TTC549 (cell line): ENCODE data around the gene FIBP.
A peak's percentile ranks its signal among the peaks of the same experiment; 100 is the strongest.

Source experiments
- FAIRE-seq: peaks from 2 replicates; lab custom pipeline; 2012; peaks lifted over from hg19 to GRCh38; lab: Jason Lieb, UNC

FIBP gene

DNA sequence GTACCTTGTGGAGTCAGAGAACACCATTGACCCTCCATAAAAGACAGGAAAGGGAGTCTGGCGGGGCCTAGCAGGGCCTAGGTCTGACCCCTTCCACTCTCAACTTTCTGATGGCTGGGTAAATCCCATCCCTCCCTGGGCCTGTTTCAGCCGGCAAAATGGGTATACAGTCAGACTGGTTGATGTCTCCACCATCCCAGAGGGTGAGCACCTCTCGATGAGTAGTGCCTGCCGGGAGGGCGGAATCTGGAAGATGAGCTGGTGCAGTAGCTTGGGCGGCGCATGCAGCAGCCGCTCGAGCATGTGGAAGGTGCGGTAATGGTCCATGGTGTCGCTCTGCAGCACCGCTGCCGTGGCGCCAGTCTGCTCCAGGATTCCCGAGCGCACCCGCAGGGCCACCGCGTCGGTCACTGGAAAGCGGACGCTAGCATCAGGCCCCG is 528 bp downstream of the FIBP start:
- FAIRE-seq = no peak

DNA sequence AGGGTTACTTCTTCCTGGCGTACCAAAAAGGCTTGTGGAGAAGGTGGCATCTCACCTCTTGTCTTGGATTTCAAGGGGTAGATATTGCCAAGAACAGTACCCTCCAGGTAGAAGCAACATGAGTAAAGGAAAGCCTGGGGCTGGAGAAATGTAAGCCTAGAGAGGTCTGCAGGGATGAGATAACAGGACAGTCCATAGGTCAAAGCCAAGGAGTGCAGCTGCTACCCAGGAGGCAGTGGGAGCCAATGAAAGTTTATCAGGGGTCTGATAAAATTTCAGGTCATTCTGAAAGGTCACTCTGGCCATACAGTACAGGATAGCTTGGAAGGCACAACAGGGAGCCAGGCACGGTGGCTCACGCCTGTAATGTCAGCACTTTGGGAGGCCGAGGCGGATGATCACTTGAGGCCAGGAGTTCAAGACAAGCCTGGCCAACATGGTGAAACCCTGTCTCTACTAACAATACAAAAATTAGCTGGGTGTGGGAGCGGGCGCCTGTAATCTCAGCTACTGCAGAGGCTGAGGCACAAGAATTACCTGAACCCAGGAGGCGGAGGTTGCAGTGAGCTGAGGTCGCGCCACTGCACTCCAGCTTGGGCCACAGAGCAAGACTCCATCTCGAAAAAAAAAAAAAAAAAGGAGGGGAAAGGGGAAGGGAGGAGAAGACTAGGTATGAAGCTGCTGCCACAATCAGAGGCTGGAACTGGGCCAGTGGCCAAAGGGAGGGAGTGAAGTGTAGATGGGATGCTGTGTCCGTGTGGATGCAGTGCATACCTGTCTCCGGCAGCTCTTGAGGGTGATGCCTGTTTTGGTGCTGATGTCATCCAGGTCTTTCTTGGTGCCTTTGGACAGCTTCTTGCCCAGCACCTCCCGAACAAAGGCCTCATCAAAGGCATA is 1.2 kb downstream of the FIBP start:
- no peak for FAIRE-seq

DNA sequence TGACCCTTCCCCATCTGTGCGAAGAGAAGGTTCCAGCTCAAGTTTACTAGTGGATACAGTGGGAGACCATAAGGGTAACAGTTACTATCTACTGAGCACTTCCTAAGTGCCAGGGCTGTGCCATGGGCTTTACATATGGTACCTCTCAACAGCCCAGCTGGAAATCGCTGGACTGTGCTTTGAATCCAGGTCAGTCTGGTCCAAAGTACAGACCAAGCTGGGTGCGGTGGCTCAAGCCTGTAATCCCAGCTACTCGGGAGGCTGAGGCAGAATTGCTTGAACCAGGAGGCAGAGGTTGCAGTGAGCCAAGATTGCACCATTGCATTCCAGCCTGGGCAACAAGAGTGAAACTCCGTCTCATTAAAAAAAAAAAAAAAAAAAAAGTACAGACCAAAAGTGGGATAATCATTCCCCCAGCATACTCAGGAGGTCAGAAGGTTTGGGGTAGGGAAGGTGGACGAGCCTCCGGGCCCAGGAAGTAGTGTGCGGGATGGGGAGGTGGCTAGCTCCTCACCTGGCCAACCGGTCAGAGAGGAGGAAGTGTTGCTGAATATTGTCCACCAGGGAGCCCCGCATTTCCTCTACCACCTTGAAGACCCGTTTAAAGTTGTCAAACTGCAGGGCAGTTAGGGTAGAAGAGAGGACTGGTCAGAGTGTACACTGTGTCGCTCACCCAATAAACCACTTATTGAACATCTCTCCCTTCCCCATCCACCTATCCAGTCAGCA is 2.3 kb downstream of the FIBP start:
- FAIRE-seq = no peak

DNA sequence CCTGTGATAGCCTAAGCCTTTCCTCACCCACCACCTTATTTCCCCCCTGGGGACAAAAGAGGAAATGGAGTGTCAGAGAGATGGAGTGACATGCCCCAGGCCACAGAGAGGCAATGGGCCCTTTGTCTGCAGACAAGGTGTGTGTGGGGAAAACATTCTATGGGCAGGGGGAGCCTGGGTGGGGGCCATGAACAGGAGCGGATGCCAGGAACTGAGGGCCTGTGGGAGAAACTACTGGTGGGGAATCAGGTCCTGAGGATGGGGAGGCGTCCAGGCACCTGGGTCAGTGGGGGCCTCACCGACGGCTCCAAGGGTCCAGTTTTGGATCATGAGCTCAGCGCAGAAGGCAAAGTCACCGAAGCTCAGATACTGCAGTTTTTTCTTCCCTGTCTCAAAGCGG is 3.0 kb downstream of the FIBP start:
- no peak for FAIRE-seq

DNA sequence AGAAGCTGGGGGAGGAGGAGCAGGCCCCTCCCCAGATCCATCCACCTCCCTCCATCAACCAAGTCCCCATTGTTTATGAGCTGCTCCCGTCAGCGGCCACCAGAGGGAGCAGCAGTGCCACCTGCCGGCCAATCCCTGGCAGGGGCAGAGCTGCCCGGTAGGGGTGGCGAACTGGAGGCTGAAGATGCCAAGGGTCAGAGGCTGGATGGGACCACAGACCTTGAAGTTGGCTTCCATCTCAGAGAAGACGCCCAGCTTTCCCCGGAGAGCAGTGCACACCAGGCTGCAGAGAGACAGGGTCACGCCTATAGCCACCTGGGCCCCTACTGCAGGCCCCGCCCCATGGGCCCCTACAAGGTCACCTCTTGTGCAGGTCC is 3.6 kb downstream of the FIBP start:
- FAIRE-seq = no peak

DNA sequence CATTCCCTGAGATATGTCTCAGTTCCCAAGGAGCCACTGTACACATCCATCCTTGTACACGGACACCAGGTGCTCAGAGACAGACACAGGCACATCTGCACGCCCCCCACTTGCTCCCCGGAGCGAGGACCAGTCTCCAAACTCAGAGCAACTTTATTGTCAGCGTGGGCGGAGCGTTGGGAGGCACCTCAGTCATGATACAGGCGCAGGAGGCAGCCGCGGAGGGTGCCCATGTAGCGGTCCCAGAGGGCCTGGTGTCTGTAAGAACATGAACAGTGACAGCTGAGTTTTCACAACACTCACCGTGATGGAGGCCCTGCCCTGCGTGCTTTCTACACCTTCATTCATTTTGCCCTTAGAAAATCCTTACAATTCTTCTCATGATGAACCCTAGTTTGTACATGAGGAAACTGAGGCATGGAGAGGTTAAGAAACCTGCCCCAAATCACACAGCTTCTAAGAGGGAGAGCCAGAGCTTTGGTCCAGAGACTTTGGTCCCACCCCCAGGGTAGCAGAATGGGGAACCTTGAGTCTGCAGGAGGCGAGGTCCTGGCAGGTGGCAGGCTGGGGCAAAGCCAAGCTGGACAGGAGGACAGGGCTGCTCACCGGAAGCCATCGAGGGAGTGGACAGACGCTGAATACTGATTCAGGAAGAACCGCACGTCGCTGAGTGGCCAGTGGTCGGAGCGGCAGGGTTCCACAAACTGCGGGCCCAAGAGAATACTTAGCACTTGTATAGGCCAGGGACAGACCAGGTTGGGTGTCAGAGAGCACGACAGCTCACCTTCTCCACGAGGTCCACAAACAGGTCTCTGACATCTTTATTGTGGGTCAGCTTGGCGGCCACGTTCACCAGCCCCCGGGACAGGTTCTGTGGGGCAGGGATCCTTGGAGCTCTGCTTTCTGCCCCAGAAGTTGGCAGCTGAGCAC is 4.2 kb downstream of the FIBP start:
- no peak for FAIRE-seq

DNA sequence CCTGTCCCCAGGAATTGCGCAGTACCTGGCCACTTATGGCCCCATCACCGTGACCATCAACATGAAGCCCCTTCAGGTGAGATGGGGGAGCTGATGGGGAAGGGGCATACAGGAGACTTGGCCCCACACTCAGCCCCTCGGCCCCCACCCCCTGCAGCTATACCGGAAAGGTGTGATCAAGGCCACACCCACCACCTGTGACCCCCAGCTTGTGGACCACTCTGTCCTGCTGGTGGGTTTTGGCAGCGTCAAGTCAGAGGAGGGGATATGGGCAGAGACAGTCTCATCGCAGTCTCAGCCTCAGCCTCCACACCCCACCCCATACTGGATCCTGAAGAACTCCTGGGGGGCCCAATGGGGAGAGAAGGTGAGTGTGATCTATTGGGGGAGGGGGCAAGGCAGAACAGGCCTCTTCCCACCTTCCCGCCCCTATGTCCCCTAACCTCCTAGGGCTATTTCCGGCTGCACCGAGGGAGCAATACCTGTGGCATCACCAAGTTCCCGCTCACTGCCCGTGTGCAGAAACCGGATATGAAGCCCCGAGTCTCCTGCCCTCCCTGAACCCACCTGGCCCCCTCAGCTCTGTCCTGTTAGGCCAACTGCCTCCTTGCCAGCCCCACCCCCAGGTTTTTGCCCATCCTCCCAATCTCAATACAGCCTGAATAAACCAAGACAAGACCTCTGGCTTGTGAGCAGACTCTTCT is 5.1 kb downstream of the FIBP start:
- FAIRE-seq = no peak

DNA sequence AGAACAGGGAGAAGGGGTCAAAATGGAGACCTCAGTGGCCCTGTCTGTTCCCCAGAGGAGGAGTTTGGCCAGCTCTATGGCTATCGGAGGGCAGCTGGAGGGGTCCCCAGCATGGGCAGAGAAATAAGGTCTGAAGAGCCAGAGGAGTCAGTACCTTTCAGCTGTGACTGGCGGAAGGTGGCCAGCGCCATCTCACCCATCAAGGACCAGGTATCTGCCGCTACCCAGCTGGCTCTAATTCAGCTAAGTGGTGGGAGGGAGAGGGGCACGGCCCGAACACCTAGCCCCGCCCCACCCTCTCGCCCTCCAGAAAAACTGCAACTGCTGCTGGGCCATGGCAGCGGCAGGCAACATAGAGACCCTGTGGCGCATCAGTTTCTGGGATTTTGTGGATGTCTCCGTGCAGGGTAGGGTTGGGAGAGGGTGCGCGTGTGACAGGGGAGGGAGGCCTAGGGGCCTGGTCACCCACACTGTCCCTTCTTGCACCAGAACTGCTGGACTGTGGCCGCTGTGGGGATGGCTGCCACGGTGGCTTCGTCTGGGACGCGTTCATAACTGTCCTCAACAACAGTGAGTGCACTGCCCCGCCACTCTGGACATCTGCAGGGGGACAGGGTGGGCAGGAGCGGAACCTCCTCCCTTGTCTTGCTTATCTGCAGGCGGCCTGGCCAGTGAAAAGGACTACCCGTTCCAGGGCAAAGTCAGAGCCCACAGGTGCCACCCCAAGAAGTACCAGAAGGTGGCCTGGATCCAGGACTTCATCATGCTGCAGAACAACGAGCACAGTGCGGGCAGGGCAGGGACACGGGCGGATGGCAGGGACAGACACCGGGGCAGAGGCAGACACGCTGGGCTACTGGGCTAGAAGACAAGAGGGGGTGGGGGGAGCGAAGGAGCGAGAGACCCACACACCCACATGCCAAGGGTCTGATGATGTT is 5.9 kb downstream of the FIBP start:
- no peak for FAIRE-seq

DNA sequence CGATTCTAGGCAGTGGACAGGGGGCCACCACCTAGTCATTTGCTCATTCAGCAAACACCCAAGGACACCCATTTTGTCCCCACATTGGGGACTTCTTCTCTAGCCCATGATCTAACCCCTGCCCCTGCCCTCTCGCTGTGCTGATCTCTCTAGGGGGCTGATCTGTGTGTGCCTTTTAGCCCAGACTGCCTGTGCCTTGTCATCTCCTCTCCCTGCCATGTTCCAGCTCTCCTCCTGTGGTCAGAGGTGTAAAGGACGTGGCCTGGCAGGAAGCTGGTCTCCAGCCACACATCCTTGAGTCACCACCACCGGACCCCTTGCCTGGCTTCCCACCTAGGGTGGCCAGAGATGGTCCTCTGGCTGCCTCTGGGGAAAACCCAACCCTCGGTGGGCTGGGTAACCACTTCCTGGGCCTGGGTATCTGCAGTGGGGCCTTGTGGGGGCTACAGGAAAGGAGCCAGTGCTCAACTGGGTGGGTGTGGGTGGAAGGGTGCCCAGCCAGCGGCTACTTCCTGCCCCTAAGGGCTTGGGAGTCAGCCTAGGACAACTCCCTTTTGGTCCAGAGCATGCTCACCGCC is 7.3 kb downstream of the FIBP start:
- no peak for FAIRE-seq

DNA sequence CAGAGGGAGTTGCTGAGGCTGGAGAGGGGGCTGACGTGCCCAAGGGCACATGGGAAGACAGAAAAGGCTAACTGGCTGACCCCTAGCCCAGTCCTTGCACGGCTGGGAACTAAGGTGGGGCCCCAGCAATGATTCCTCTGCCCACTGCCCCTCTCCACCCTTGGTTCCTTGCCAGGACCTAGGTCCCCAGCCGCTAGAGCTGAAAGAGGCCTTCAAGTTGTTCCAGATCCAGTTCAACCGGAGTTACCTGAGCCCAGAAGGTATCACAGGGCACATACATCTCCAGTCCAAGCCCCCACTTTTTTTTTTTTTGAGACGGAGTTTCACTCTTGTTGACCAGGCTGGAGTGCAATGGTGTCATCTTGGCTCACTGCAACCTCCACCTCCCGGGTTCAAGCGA is 8.2 kb downstream of the FIBP start:
- FAIRE-seq = no peak

DNA sequence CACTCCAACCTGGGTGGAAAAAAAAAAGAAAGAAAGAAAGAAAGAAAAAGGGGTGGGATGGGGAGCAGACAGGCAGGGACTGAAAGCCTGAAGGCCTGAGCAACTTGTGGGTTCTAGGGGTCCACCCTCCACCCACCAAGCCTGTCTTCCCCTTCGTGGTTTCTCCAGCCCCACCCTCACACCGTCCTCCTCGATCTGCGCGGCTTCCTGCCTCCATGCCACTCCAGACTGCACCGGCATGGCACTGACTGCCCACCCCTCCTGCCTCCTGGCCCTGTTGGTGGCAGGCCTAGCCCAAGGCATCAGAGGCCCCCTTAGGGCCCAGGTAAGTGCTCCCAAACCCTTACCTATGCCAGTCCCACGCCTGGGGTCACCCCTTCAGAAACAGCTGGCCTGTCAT is 8.7 kb downstream of the FIBP start, which contains the start of gene CTSW:
Gene CTSW (plus strand): TSS at position 221 of the 400 bp plus-strand sequence. CDS start 18 bp downstream, at position 239.
- FAIRE-seq = no peak

DNA sequence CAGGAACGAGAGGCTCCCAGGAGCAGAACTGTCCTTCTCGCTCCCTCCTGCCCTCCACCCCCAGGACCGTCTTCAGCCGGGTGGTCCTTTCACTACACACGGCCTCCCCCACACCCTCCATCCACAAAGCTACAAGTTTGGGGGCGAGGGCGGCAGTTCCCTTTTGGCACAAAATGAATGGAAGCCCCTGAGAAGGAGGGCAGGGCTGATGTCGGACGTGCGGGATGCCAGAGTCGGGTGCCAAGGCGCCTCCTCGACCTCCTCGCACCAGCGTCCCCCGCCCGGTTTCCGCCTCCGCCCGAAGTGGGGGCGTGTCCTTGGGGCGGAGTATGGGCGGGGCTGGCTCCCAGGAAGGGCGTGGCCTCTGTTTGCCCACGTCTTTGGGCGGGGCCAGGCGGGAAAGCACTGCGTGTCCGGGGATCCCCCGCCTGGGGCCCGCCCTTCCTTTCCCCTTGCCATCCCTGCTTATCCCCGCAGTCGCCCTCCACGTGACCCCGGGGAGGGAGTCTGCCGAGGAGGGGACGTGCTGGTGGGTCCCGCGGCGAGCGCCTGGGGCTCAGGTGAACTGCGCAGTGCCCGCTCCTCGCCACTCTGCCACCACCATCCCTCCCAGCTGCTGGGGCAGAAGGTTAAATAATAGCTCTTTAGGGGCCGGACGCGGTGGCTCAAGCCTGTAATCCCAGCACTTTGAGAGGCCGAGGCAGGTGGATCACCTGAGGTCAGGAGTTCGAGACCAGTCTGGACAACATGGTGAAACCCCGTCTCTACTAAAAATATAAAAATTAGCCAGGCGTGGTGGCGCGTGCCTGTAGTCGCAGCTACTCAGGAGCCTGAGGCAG is 14.7 kb downstream of the FIBP start:
- peak; percentile 9 for FAIRE-seq

DNA sequence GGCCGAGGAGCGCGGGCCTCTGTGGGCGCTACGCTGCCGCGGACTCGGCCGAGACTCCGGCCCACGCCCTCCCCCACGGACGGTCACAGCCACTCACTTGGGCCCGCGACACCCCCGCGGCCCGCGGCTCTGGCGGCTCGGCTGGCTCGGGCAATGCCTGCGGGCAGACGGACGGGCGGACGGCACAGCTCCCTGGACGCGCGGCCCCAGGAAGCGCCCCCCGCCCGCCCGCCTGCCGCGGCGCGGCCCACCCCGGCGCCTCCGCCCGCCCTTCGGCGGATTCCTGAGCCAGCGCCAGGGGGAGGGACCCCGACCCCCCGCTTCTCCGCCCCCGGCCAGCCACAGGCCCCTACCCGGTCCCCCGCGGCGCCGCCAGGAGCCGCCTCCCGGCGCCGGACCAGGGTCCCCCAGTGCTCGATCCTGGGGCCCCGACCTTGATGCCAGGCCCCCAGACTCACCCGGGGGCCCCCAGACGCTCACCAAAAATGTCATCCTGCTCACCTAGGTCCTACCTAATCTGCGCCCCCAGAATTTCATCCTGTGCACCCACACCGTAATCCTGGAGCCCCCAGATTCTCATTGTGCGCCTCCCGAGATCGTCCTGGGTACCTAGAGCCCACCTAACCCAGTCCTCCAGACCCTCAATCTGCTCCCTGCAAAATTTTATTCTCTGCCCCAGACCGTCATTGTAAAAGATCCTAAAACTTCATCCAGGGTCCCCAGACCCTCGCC is 15.5 kb downstream of the FIBP start, which contains the start of gene EFEMP2:
Gene EFEMP2 (minus strand): TSS at position 215 of the 732 bp plus-strand sequence. CDS start 446 bp downstream, outside the sequence.
- FAIRE-seq = no peak

DNA sequence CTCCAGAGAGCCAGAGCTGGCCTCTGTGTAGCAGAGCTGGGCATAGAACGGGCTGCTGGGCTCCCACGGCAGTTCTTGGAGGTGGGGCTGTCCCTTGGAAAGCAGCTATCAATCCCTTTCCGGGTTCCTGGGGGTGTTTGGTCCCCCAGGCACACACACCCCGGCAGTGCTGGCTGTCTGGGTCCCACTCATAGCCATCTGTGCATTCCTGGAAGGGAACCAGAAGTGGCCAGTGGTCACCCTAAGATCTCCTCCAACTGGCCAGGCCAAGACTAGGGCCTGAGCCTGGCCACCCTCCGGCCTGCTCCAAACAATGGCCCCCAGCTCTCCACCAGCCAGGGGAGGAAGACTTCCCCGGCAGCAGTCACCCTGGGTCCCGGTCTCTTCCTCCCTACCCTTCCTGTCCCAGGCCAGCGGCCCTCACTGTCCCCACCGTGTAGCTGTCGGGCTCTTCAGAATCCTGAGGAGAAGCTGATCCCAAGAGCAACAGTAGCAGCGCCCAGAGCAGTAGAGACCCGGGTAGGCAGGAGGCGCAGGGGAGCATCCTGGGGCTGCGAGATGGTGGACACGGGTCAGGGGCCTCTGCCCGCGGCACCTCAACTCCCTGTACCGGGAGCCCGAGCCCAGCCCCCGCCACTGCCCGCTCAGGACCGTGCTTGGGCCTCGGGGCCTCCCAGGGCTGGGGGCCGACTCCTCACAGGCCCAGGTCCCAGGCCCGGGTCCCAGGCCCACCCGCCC is 16.3 kb downstream of the FIBP start:
- FAIRE-seq = no peak

DNA sequence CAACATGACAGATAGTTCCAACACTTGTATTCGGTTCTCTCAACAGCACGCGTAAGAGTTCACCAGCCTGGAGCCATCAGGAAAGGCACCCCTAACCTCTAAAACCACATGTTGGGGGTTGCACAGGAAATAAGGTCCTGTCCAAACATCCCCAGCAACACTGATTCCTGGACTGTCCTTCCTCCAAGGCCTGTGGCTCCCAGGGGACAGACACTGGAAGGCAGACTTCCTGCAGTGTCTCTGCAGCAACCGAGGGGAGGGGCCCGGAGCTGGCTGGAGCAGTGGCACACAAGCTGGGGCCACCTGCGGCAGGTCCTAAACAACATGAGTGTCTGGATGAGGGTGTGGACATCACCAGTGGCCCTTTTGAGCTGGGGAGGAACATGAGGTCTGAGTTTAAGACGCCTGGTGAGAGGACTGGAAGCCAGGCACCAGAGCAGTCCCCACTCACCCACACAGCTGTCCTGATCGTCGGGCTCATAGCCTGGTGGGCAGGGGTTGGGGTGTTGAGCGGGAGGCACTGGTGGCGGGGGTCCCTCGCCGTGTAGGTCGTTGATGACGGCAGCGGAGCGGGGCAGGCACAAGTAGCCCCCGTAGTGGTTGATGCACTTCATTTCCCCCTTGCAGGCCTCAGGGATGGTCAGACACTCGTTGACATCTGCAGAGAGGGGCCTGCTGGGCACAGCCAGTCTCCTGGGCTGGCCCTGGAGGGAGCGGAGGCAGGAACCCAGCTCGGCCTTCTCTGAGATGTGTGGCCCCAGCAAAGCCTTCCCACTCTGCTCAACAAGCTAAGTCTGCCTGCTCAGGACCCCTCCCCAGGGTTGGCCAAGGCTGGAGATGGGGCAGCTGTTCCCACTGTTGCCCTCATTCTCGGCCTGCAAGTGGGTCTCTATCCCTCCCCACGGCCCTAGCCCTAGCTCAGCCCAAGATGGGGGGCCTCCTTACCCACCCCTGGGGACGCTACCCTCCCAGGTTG is 17.3 kb downstream of the FIBP start:
- FAIRE-seq = no peak

DNA sequence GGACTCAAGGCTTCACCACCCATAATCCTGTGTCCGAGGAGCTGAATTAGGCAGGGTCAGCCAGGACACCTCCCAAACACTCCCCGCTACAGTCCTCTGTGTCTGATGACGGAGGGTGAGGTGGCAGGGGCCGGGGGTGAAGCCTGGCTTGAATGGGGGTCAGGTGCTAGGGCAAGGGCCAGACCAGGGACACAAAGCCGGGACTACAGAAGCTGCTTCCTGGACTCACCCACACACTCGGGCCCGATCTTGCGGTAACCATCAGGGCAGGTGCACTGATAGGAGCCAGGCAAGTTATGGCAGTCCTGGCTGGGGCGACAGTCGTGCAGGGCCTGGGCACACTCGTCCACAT is 18.0 kb downstream of the FIBP start:
- FAIRE-seq = no peak
